Gastroesophageal sphincter (tissue), 3 donors: ENCODE results near the gene LGR4.

Experiments used
- POLR2A ChIP-seq, 2 donors: fragments of 450-650 bp; IDR thresholded peaks; one replicate each; pipeline ENCODE4 v1.6.1; 2017; ENCODE audit warnings: antibody characterized with exemption in 2 of 2, mild to moderate bottlenecking in 2 of 2, moderate library complexity in 1 of 2
- POLR2AphosphoS5 ChIP-seq: sonication (generic); formaldehyde crosslinking; IDR thresholded peaks from one replicate; pipeline ENCODE4 v1.6.1; 2017; ENCODE audit warnings: antibody characterized with exemption
- TF ChIP-seq, protein P1 (sequence below), 4 experiments: fragments of 200-600 bp in 2 of 4; fragments of 450-650 bp in 2 of 4; sonication (generic) in 1 of 4; IDR thresholded peaks; one replicate each; pipeline ENCODE4 v1.5.1; 2017 to 2019; ENCODE audit warnings: antibody characterized with exemption in 4 of 4, mild to moderate bottlenecking in 2 of 4, moderate library complexity in 2 of 4

DNA sequence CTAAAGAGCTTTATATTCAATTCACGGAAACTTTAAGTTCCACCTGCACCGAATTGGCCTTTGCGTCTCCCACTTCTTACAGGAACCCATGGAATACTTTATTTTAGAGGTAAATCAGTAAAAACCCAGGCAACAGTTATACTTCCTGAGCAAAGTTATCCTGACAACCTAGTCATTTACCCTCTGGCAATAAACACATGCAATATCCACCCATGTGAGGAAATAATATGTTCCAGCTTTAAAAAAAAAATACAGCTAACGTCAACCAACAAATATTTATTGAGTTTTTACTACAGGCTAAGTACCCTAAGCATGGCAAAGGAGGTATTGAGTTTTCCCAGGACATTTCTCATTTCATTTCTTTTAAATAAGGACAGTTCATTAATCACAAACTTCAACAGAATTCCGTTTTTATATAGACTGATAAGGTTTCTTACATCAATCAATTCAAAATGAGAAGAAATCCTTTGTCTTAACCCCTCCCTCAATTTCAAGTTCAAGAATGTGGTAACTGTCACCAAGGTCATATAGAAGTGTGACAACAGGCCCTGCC is 71.2 kb downstream of the LGR4 start:
- TF ChIP-seq, protein P1, sequence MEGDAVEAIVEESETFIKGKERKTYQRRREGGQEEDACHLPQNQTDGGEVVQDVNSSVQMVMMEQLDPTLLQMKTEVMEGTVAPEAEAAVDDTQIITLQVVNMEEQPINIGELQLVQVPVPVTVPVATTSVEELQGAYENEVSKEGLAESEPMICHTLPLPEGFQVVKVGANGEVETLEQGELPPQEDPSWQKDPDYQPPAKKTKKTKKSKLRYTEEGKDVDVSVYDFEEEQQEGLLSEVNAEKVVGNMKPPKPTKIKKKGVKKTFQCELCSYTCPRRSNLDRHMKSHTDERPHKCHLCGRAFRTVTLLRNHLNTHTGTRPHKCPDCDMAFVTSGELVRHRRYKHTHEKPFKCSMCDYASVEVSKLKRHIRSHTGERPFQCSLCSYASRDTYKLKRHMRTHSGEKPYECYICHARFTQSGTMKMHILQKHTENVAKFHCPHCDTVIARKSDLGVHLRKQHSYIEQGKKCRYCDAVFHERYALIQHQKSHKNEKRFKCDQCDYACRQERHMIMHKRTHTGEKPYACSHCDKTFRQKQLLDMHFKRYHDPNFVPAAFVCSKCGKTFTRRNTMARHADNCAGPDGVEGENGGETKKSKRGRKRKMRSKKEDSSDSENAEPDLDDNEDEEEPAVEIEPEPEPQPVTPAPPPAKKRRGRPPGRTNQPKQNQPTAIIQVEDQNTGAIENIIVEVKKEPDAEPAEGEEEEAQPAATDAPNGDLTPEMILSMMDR (IDR thresholded peaks at IDR 0.05), result no peak
- TF ChIP-seq POLR2A (IDR thresholded peaks at IDR 0.05) (no peak), POLR2AphosphoS5 (no peak)
